HCT116 (cell line): ENCODE data around the gene EGFR. TPM values are rescaled to one million over a fixed set of nuclear protein-coding genes. Genes with fewer than 3 reads are reported as not detected.

Experiments used
- ATAC-seq: fragments of 200-7000 bp; cut with Tn5 transposase; 2 replicates; pipeline ENCODE4 v1.9.1; 2020; ENCODE audit warnings: mild to moderate bottlenecking, moderate library complexity
- BruUV-seq: library from RNA; stranded (reverse); fragments of 400-500 nt; replicated peaks from 2 replicates; lab custom pipeline; 2021; lab: Mats Ljungman, UMichigan
- CTCF ChIA-PET: fragments of 300-600 bp; sonication (Branson Sonifier 250); formaldehyde crosslinking; loops from one replicate; lab custom pipeline; 2021; ENCODE audit warnings: antibody characterized with exemption; lab: Charles Lee
- POLR2A ChIA-PET: fragments of 300-600, 350-600 bp; sonication (Branson Sonifier 250); formaldehyde crosslinking; loops from one replicate; lab custom pipeline; 2021; ENCODE audit warnings: antibody characterized with exemption; lab: Charles Lee
- RAD21 ChIA-PET, 2 experiments: fragments of 300-600 bp; sonication (Branson Sonifier 250); formaldehyde crosslinking; loops; one replicate each; lab custom pipeline; 2023; ENCODE audit warnings: low total read pairs in 2 of 2; ENCODE audit not compliant: uncharacterized antibody in 2 of 2, unreplicated experiment in 2 of 2, low non-redundant PET in 1 of 2; lab: Charles Lee
- DNase-seq: peaks from one replicate; pipeline ENCODE4 v3.0.0-alpha.2; 2010; ENCODE audit warnings: low read depth, low spot score
- H2AFZ ChIP-seq: fragments of 200-600 bp; shearing (Covaris generic), sonication (generic); 2 replicates; pipeline ENCODE4 v1.6.1; 2017; ENCODE audit warnings: low read depth, mixed run types, mixed read lengths, antibody characterized with exemption, low read length; ENCODE audit not compliant: poor library complexity, severe bottlenecking
- H3K27ac ChIP-seq: 2 replicates; pipeline ENCODE4 v1.5.1; 2012; ENCODE audit warnings: low read depth, low read length
- H3K27me3 ChIP-seq: fragments of 200-600 bp; sonication (generic); 2 replicates; pipeline ENCODE4 v1.6.1; 2016; ENCODE audit warnings: mixed run types, low read length, mixed read lengths; ENCODE audit not compliant: insufficient read depth
- H3K36me3 ChIP-seq, 2 experiments: fragments of 200-500 bp in 1 of 2; fragments of 200-600 bp in 1 of 2; sonication (Bioruptor generic) in 1 of 2; sonication (generic) in 1 of 2; 2 replicates each; pipeline versions ENCODE4 v1.5.1 to v1.6.1; 2014 to 2016; ENCODE audit warnings: low read length in 2 of 2, inconsistent platforms in 1 of 2, mixed read lengths in 1 of 2, mixed run types in 1 of 2; ENCODE audit not compliant: insufficient read depth in 2 of 2, control insufficient read depth in 1 of 2
- H3K4me1 ChIP-seq, 2 experiments: fragments of 200-600 bp in 1 of 2; sonication (generic) in 1 of 2; 2 replicates each; pipeline versions ENCODE4 v1.5.1 to v1.6.1; 2012 to 2017; ENCODE audit warnings: low read length in 2 of 2, inconsistent platforms in 1 of 2, mild to moderate bottlenecking in 1 of 2, mixed read lengths in 1 of 2, mixed run types in 1 of 2, moderate library complexity in 1 of 2; ENCODE audit not compliant: insufficient read depth in 2 of 2, control insufficient read depth in 1 of 2
- H3K4me2 ChIP-seq: fragments of 200-600 bp; sonication (generic); 2 replicates; pipeline ENCODE4 v1.6.1; 2017; ENCODE audit warnings: mixed run types, low read length, mixed read lengths
- H3K4me3 ChIP-seq, 2 experiments: fragments of 200-600 bp in 1 of 2; sonication (generic) in 1 of 2; replicated peaks in 1 of 2; 2 replicates each; pipeline ENCODE4 v1.5.1; 2011 to 2016; ENCODE audit warnings: low read length in 2 of 2, control low read depth in 1 of 2, low read depth in 1 of 2, mild to moderate bottlenecking in 1 of 2, mixed read lengths in 1 of 2, mixed run types in 1 of 2
- H3K79me2 ChIP-seq: fragments of 200-600 bp; sonication (generic); 2 replicates; pipeline ENCODE4 v1.6.1; 2017; ENCODE audit warnings: mild to moderate bottlenecking, mixed run types, low read length, moderate library complexity, mixed read lengths; ENCODE audit not compliant: insufficient read depth
- H3K9ac ChIP-seq: fragments of 200-600 bp; sonication (generic); 2 replicates; pipeline ENCODE4 v1.6.1; 2016; ENCODE audit warnings: low read length, mixed read lengths
- H3K9me2 ChIP-seq: fragments of 200-600 bp; sonication (generic), shearing (Covaris generic); 2 replicates; pipeline ENCODE4 v1.6.1; 2017; ENCODE audit warnings: mixed run types, mild to moderate bottlenecking, moderate library complexity; ENCODE audit not compliant: insufficient read depth
- H3K9me3 ChIP-seq, 2 experiments: fragments of 200-500 bp in 1 of 2; fragments of 200-600 bp in 1 of 2; sonication (Bioruptor generic) in 1 of 2; sonication (generic) in 1 of 2; 2 replicates each; pipeline ENCODE4 v1.6.1; 2014 to 2017; ENCODE audit warnings: low read length in 2 of 2, mixed read lengths in 2 of 2, inconsistent platforms in 1 of 2, low read depth in 1 of 2, mild to moderate bottlenecking in 1 of 2, mixed run types in 1 of 2, moderate library complexity in 1 of 2; ENCODE audit not compliant: control insufficient read depth in 1 of 2, insufficient read depth in 1 of 2
- H4K20me1 ChIP-seq: fragments of 200-600 bp; sonication (generic), shearing (Covaris generic); 2 replicates; pipeline ENCODE4 v1.6.1; 2017; ENCODE audit warnings: mixed run types, mild to moderate bottlenecking, moderate library complexity; ENCODE audit not compliant: insufficient read depth
- CBX3 ChIP-seq: IDR thresholded peaks from 2 replicates; pipeline ENCODE4 v1.6.1; 2012; ENCODE audit warnings: low read depth
- CEBPB ChIP-seq: IDR thresholded peaks from 2 replicates; pipeline ENCODE4 v1.6.1; 2012; ENCODE audit warnings: low read depth
- EGR1 ChIP-seq: IDR thresholded peaks from 2 replicates; pipeline ENCODE4 v1.6.1; 2012; ENCODE audit warnings: low read depth
- ELF1 ChIP-seq: IDR thresholded peaks from 2 replicates; pipeline ENCODE4 v1.6.1; 2012; ENCODE audit warnings: low read depth, borderline replicate concordance
- EZH2 ChIP-seq: fragments of 200-600 bp; sonication (generic); IDR thresholded peaks from 2 replicates; pipeline ENCODE4 v1.6.1; 2017; ENCODE audit warnings: antibody characterized with exemption, mixed run types
- EZH2phosphoT487 ChIP-seq: fragments of 200-600 bp; IDR thresholded peaks from 2 replicates; pipeline ENCODE4 v1.6.1; 2018; ENCODE audit warnings: antibody characterized with exemption, borderline replicate concordance
- FOSL1 ChIP-seq: IDR thresholded peaks from 2 replicates; pipeline ENCODE4 v1.6.1; 2012; ENCODE audit warnings: low read depth
- JUND ChIP-seq: IDR thresholded peaks from 2 replicates; pipeline ENCODE4 v1.6.1; 2012
- POLR2A ChIP-seq: IDR thresholded peaks from 2 replicates; pipeline ENCODE4 v1.7.0; 2011; ENCODE audit warnings: borderline replicate concordance; ENCODE audit not compliant: insufficient read depth, insufficient read length; ENCODE audit errors: extremely low read depth
- POLR2AphosphoS5 ChIP-seq: IDR thresholded peaks from 2 replicates; pipeline ENCODE4 v1.6.1; 2011; ENCODE audit warnings: mild to moderate bottlenecking, low read depth, low read length, moderate library complexity
- RAD21 ChIP-seq: IDR thresholded peaks from 2 replicates; pipeline ENCODE4 v1.6.1; 2012; ENCODE audit warnings: low read depth, mild to moderate bottlenecking
- SP1 ChIP-seq: IDR thresholded peaks from 2 replicates; pipeline ENCODE4 v1.6.1; 2012; ENCODE audit warnings: low read depth
- SRF ChIP-seq: IDR thresholded peaks from 2 replicates; pipeline ENCODE4 v1.6.1; 2012; ENCODE audit warnings: low read depth
- TCF7L2 ChIP-seq: IDR thresholded peaks from 2 replicates; pipeline ENCODE4 v1.7.0; 2011; ENCODE audit warnings: borderline replicate concordance, inconsistent platforms; ENCODE audit not compliant: insufficient read depth, insufficient read length; ENCODE audit errors: extremely low read depth
- YY1 ChIP-seq: IDR thresholded peaks from 2 replicates; pipeline ENCODE4 v1.6.1; 2011; ENCODE audit warnings: low read length, low read depth, moderate library complexity, mild to moderate bottlenecking; ENCODE audit not compliant: insufficient replicate concordance; ENCODE audit errors: extremely low read depth
- ZNF274 ChIP-seq: fragments of 200-500 bp; sonication (Bioruptor generic); IDR thresholded peaks from 2 replicates; pipeline ENCODE4 v1.6.1; 2014; ENCODE audit warnings: mild to moderate bottlenecking, low read depth, low read length, inconsistent platforms
- intact Hi-C: fragments of 100-400 bp; cut with micrococcal nuclease; formaldehyde crosslinking; loops from 2 replicates; pipeline ENCODE4 v1.10.0; 2022
- total RNA-seq: library from RNA; stranded (reverse); gene quantifications from one replicate; pipeline ENCODE4 v1.2.1, GENCODE V29; 2021; ENCODE audit not compliant: unreplicated experiment
- TF ChIP-seq, protein P1 (sequence below): IDR thresholded peaks from 2 replicates; pipeline ENCODE4 v1.6.1; 2012
- TF ChIP-seq, protein P2 (sequence below): IDR thresholded peaks from 2 replicates; pipeline ENCODE4 v1.6.1; 2012; ENCODE audit warnings: low read depth
- TF ChIP-seq, protein P3 (sequence below): IDR thresholded peaks from 2 replicates; pipeline ENCODE4 v1.6.1; 2011; ENCODE audit warnings: mild to moderate bottlenecking, low read length, moderate library complexity; ENCODE audit not compliant: insufficient replicate concordance; ENCODE audit errors: extremely low read depth
- TF ChIP-seq, protein P4 (sequence below): IDR thresholded peaks from 2 replicates; pipeline ENCODE4 v1.6.1; 2012

Gene EGFR
- total RNA-seq, 1 experiment from 2014 or later: 71.5 TPM

DNA sequence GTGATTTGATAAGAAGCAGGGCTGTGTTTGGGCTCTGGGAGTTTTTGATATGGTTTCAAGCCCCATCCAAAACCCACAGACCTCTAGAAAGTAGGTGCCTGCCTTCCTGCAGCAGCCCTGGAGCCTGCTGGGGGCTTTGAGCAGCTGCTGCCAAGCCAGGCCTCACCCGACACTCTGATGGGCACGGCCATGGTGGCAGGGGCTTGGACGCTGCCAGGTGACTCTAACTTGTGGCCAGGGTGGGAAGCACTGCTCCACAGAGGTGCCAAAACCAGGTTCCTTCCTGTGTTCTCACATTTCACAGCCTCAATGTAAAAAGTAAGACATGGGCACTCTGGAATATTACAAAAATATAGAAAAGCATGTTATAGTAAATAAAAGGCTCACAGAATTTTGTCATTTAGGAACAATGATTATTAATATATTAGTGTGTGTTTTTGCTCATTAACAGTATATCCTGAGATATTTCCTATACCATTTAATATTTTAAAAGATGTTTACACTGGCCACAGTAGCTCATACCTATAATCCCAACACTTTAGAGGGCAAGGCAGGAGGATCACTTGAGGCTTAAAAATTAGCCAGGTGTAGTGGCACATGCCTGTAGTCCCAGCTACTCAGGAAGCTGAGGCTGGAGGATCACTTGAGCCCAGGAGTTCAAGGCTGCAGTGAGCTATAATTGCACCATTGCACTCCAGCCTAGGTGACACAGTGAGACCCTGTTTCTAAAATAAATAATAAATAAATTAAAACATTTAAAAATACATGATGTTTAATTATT lies 95.1 kb downstream of the EGFR start (continued):
- TF ChIP-seq, protein P1, sequence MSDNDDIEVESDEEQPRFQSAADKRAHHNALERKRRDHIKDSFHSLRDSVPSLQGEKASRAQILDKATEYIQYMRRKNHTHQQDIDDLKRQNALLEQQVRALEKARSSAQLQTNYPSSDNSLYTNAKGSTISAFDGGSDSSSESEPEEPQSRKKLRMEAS: no peak
- no peak for TF ChIP-seq SRF
- TF ChIP-seq TCF7L2: no peak
- no peak for TF ChIP-seq POLR2AphosphoS5

DNA sequence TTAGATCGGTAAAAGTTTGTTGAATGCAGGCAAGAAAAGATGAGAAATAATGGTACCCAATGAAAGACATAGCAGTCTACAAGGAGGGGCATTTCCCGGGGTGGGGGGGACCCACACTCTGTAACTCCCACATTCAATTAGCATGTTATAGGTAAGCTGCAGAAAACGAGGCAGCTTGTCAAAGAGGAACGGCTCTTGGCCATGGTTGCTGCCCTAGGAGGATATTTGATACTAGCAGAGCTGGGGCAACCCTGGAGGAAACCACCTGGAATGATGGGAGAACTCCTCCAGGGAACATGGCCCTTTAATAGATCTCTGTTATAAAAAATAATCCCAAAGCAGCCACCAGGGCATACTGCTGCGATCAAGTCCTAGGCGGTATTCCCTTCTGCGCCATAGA lies 98.5 kb downstream of the EGFR start:
- Histone ChIP-seq H3K27me3 (no peaks in the 10 kb centered on the region), H2AFZ (no peak overlapping the region), H3K9me3 (no peaks in the 10 kb centered on the region), H3K4me1 (peaks cover 7 to 37% of the 10 kb centered on the region in 2 experiments; a peak in 2 of 4 replicates), H3K4me3 (no peak overlapping the region), H3K27ac (no peak overlapping the region), H3K4me2 (no peak overlapping the region), H3K9ac (no peak overlapping the region), H4K20me1 (no peaks in the 10 kb centered on the region), H3K9me2 (no peaks in the 10 kb centered on the region), H3K79me2 (peaks cover 50% of the 10 kb centered on the region), H3K36me3 (no peaks in the 10 kb centered on the region)
- ChIA-PET POLR2A (no interaction called here), RAD21 (no interaction called here), CTCF (no interaction called here)
- BruUV-seq: no TSS peak
- no peak for ATAC-seq
- intact Hi-C loops: no loop called here
- DNase-seq: no peak
- TF ChIP-seq YY1 (no peak), JUND (no peak), ELF1 (no peak), SRF (no peak), CBX3 (no peak), POLR2AphosphoS5 (no peak), EZH2 (no peak), POLR2A (no peak), EGR1 (no peak), RAD21 (no peak), FOSL1 (no peak), SP1 (no peak), EZH2phosphoT487 (no peak), CEBPB (no peak), ZNF274 (no peak)
- TF ChIP-seq, protein P2, sequence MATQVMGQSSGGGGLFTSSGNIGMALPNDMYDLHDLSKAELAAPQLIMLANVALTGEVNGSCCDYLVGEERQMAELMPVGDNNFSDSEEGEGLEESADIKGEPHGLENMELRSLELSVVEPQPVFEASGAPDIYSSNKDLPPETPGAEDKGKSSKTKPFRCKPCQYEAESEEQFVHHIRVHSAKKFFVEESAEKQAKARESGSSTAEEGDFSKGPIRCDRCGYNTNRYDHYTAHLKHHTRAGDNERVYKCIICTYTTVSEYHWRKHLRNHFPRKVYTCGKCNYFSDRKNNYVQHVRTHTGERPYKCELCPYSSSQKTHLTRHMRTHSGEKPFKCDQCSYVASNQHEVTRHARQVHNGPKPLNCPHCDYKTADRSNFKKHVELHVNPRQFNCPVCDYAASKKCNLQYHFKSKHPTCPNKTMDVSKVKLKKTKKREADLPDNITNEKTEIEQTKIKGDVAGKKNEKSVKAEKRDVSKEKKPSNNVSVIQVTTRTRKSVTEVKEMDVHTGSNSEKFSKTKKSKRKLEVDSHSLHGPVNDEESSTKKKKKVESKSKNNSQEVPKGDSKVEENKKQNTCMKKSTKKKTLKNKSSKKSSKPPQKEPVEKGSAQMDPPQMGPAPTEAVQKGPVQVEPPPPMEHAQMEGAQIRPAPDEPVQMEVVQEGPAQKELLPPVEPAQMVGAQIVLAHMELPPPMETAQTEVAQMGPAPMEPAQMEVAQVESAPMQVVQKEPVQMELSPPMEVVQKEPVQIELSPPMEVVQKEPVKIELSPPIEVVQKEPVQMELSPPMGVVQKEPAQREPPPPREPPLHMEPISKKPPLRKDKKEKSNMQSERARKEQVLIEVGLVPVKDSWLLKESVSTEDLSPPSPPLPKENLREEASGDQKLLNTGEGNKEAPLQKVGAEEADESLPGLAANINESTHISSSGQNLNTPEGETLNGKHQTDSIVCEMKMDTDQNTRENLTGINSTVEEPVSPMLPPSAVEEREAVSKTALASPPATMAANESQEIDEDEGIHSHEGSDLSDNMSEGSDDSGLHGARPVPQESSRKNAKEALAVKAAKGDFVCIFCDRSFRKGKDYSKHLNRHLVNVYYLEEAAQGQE: no peak
- TF ChIP-seq, protein P3, sequence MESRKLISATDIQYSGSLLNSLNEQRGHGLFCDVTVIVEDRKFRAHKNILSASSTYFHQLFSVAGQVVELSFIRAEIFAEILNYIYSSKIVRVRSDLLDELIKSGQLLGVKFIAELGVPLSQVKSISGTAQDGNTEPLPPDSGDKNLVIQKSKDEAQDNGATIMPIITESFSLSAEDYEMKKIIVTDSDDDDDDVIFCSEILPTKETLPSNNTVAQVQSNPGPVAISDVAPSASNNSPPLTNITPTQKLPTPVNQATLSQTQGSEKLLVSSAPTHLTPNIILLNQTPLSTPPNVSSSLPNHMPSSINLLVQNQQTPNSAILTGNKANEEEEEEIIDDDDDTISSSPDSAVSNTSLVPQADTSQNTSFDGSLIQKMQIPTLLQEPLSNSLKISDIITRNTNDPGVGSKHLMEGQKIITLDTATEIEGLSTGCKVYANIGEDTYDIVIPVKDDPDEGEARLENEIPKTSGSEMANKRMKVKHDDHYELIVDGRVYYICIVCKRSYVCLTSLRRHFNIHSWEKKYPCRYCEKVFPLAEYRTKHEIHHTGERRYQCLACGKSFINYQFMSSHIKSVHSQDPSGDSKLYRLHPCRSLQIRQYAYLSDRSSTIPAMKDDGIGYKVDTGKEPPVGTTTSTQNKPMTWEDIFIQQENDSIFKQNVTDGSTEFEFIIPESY: no peak
- TF ChIP-seq, protein P1: no peak
- TF ChIP-seq, protein P4, sequence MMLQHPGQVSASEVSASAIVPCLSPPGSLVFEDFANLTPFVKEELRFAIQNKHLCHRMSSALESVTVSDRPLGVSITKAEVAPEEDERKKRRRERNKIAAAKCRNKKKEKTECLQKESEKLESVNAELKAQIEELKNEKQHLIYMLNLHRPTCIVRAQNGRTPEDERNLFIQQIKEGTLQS: no peak
